Endothelial cell (in vitro differentiated cells): ENCODE measurements around the gene NRXN2. TPM values are rescaled to one million over a fixed set of nuclear protein-coding genes. Genes with fewer than 3 reads are reported as not detected.

Experiments used
- DNase-seq: peaks from one replicate; pipeline ENCODE4 v3.0.0; 2021; ENCODE audit warnings: low spot score
- H3K27ac Mint-ChIP-seq: one replicate; pipeline ENCODE4 v1.8.0; 2021; ENCODE audit warnings: mixed read lengths, inconsistent platforms; ENCODE audit not compliant: unreplicated experiment
- H3K27me3 Mint-ChIP-seq: one replicate; pipeline ENCODE4 v1.8.0; 2021; ENCODE audit warnings: mild to moderate bottlenecking, moderate library complexity, mixed read lengths, inconsistent platforms; ENCODE audit not compliant: unreplicated experiment
- H3K36me3 Mint-ChIP-seq: one replicate; pipeline ENCODE4 v1.8.0; 2021; ENCODE audit warnings: mild to moderate bottlenecking, low read depth, mixed read lengths, inconsistent platforms; ENCODE audit not compliant: unreplicated experiment
- H3K4me1 Mint-ChIP-seq: one replicate; pipeline ENCODE4 v1.8.0; 2021; ENCODE audit warnings: mild to moderate bottlenecking, mixed read lengths, inconsistent platforms; ENCODE audit not compliant: unreplicated experiment
- H3K4me3 Mint-ChIP-seq: one replicate; pipeline ENCODE4 v1.8.0; 2021; ENCODE audit warnings: mild to moderate bottlenecking, mixed read lengths, inconsistent platforms; ENCODE audit not compliant: unreplicated experiment
- H3K9me3 Mint-ChIP-seq: one replicate; pipeline ENCODE4 v1.8.0; 2021; ENCODE audit warnings: mixed read lengths, inconsistent platforms; ENCODE audit not compliant: unreplicated experiment
- total RNA-seq: library from RNA; stranded (reverse); fragmentation: NEBNext Ultra II Directional; extraction: Animal tissue kit (Norgen Biotek cat#: 25700); gene quantifications from one replicate; pipeline ENCODE4 v1.2.1, GENCODE V29; 2021; ENCODE audit not compliant: unreplicated experiment
- TF ChIP-seq, protein P1 (sequence below): fragments of 200-600 bp; sonication (generic); IDR thresholded peaks from one replicate; pipeline ENCODE4 v1.5.0; 2021; ENCODE audit warnings: antibody characterized with exemption; ENCODE audit not compliant: unreplicated experiment

The NRXN2 gene
- total RNA-seq, 1 donor from 2014 or later = 11.5 TPM

DNA sequence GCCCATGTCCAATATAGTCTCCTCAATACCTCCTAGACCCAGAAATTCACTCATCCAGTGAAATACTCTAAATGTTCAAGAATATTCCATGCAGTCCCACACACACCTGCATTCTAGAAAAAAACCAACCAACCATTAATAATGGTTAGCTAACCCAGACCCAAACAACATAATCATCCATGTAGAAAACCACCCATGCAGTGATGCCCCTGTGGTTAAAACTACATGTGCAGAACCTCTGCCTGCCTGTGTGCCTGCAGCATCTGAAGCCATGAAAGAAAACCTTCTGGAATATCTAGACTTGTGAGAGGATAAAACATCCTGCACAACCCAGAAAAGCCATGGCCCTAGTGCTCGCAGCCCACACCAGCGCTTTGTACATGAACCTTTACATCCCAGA, 84.2 kb downstream of the NRXN2 start:
- TF ChIP-seq, protein P1, sequence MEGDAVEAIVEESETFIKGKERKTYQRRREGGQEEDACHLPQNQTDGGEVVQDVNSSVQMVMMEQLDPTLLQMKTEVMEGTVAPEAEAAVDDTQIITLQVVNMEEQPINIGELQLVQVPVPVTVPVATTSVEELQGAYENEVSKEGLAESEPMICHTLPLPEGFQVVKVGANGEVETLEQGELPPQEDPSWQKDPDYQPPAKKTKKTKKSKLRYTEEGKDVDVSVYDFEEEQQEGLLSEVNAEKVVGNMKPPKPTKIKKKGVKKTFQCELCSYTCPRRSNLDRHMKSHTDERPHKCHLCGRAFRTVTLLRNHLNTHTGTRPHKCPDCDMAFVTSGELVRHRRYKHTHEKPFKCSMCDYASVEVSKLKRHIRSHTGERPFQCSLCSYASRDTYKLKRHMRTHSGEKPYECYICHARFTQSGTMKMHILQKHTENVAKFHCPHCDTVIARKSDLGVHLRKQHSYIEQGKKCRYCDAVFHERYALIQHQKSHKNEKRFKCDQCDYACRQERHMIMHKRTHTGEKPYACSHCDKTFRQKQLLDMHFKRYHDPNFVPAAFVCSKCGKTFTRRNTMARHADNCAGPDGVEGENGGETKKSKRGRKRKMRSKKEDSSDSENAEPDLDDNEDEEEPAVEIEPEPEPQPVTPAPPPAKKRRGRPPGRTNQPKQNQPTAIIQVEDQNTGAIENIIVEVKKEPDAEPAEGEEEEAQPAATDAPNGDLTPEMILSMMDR = no peak
- Mint-ChIP-seq H3K27ac (no peak overlapping the region), H3K9me3 (no peaks in the 10 kb centered on the region), H3K4me1 (peaks cover 17% of the 10 kb centered on the region), H3K4me3 (peak overlapping the region; percentile 84), H3K36me3 (peaks cover 8% of the 10 kb centered on the region), H3K27me3 (peaks cover 8% of the 10 kb centered on the region)
- DNase-seq = no peak

DNA sequence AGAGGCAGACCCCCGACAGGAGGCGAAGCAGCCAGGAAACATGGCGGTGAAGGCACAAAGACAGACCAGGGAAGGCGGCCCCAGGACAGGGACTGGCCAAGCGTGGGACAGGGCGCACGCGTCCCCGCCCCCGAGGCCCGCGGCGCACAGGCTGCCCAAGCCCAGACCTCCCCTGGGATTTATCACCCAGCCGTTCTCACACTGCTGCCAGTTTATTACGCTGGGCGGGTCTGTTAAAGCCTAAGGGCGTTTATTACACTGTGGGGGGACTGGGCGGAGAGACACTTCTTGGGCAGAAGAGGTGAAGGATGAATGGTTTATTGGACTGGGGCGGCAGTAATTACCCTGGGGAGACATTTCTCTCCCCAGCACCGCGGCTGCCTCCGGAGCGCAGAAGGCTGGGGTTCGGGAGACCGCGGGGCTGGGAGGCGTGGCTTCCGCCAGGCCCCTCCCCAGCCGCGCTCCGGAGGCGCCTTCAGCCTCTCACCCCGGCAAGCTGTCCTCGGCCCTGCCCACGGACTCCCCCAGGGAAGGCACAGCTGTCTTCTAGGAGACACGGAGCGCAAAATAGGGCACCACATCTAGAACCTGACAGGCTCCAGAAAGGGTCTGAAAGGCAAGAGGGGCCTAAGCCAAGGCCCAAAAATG, 84.9 kb downstream of the NRXN2 start:
- Mint-ChIP-seq H3K36me3 (peaks cover 8% of the 10 kb centered on the region), H3K27me3 (peaks cover 7% of the 10 kb centered on the region), H3K4me1 (peaks cover 24% of the 10 kb centered on the region), H3K27ac (no peak overlapping the region), H3K4me3 (peak overlapping the region; percentile 69), H3K9me3 (no peaks in the 10 kb centered on the region)
- TF ChIP-seq, protein P1 = no peak
- DNase-seq = peak; percentile 34

DNA sequence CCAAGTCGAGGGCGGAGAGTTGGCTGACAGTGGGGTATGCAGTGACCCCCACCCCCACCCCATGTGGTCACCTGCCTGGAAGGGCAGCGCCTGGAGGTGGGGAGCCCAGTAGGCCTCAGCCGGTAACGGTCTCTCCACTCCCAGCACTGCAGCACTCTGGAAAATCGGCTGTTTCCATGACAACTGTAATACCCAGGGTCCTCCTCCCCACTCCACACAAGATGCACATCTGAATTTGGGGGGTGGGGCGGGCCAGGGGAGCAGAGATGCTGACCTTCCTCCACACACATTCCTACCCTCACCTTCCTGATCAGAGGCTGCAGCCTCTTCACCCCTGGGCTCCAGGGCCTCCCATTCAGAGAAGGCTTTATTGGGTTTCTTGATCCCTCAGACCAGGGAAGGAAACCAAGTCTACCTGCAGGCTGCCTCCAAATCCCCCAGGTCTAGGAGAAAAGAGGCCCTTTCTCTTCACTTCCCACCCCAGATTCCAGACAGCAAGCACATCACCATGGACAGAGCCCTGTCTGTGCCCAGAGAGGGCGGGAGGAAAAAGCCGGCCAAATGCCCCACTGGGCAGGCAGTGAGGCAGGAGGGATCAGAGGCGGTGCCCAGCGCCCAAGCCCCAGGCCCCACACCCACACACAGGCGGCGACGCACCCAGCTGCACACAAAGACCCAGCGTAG, 85.5 kb downstream of the NRXN2 start:
- peaks cover 27% of the 10 kb centered on the region for H3K4me1 Mint-ChIP-seq
- H3K4me3 Mint-ChIP-seq = peak overlapping the region; percentile 42
- peaks cover 8% of the 10 kb centered on the region for H3K36me3 Mint-ChIP-seq

DNA sequence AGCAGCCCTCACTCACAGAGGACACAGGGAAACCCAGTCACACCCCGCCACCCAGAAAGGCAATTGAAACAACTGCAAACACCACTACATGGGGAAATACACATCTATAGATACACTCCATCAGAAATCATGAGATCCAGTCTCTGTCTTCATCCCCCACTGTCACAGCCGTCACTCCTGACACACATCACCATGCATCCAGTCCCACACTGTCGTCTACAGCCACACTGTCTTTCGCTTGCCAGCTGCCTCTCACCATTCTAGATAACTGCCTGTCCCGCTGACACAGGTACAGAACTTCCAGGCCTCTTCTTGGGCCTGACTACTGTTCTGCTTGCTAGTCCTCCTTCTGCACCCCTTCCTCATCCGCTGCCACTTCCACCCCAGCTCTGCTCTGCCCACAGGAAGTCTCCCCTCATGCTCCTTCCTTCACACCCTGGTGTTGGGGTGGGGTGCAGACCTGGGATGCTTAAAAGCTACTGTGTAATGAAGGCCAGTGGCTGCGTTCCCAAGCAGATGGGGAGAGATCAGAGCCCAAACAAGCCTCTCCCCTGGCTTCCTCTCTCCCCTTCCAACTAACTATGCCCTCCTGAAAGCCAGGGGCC, 89.3 kb downstream of the NRXN2 start:
- H3K27ac Mint-ChIP-seq = peak overlapping the region; percentile 34
- peaks cover 10% of the 10 kb centered on the region for H3K36me3 Mint-ChIP-seq
- H3K4me1 Mint-ChIP-seq = peaks cover 34% of the 10 kb centered on the region
- H3K9me3 Mint-ChIP-seq = no peaks in the 10 kb centered on the region
- no peak for DNase-seq
- H3K27me3 Mint-ChIP-seq = peaks cover 12% of the 10 kb centered on the region
- no peak overlapping the region for H3K4me3 Mint-ChIP-seq
- TF ChIP-seq, protein P1 = no peak

More for the DNA sequence above, 85.5 kb downstream of the NRXN2 start:
- Mint-ChIP-seq H3K27me3 (peaks cover 7% of the 10 kb centered on the region), H3K27ac (no peak overlapping the region), H3K9me3 (no peaks in the 10 kb centered on the region)
- TF ChIP-seq, protein P1 = no peak
- no peak for DNase-seq

DNA sequence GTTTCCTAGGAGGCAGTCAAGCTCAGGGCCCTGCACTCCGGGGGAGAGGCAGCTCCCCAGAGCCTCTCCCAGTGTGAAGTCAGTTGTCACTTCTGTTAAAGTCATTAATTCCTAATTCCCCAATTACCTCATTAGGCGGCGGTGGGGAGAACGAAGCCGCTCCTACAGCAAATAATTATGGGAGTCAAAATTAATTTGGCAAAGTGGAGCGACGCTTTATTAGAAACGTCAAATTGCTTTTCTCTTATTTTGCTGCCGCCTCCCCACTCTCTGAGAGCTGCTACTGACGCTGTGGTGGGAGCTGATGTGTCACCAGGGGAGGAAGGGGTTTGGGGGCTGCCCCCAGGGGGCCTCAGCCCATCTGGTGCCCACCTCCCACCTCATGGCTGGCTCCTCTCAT, 90.3 kb downstream of the NRXN2 start:
- Mint-ChIP-seq H3K36me3 (peaks cover 8% of the 10 kb centered on the region), H3K4me3 (no peak overlapping the region), H3K9me3 (no peaks in the 10 kb centered on the region), H3K4me1 (peaks cover 31% of the 10 kb centered on the region), H3K27ac (no peak overlapping the region), H3K27me3 (peaks cover 12% of the 10 kb centered on the region)
- DNase-seq = no peak
- TF ChIP-seq, protein P1 = no peak
